ENCODE measurements around the gene RILP. TPM values are rescaled to one million over a fixed set of nuclear protein-coding genes. Genes with fewer than 3 reads are reported as not detected.

RILP gene
- total and polyA plus RNA-seq, 2 of the 4 experiments (the other 2 are of a cell fraction): 3.9 to 6.0 TPM

- Histone ChIP-seq H3K27me3 (ENCODE audit: control insufficient read depth, insufficient read depth, low read length) (no peaks in the 10 kb centered on the region), H3K18ac (ENCODE audit: low read depth, low read length) (no peak overlapping the region), H3K4me3 (ENCODE audit: insufficient read depth, low read depth, low read length) (no peak overlapping the region), H2BK5ac (ENCODE audit: low read depth, low read length, poor library complexity, severe bottlenecking) (no peak overlapping the region), H3K36me3 (ENCODE audit: control insufficient read depth, insufficient read depth, low read length) (peaks cover 54% of the 10 kb centered on the region), H4K5ac (ENCODE audit: low read depth, low read length) (no peak overlapping the region), H3K79me1 (ENCODE audit: low read depth in 1 of 2, low read length in 2 of 2) (peaks cover 8 to 16% of the 10 kb centered on the region in 2 experiments), H4K20me1 (ENCODE audit: insufficient read depth, low read length) (peaks cover 24% of the 10 kb centered on the region), H2AFZ (replicated peaks; ENCODE audit: low read length, poor library complexity) (peak overlapping the region; percentile 38), H3K4me2 (ENCODE audit: low read depth, low read length) (no peak overlapping the region), H3K4ac (ENCODE audit: low read depth, low read length) (no peak overlapping the region), H2BK20ac (ENCODE audit: low read depth, low read length) (no peak overlapping the region), H3K27ac (ENCODE audit: insufficient read depth, low read length) (no peak overlapping the region), H3K9ac (ENCODE audit: low read depth, low read length) (no peak overlapping the region), H2AK9ac (replicated peaks; ENCODE audit: low read depth, low read length, poor library complexity) (no peak overlapping the region), H2BK120ac (ENCODE audit: low read depth, low read length) (no peak overlapping the region), H2BK15ac (ENCODE audit: low read depth, low read length) (no peak overlapping the region), H4K91ac (ENCODE audit: insufficient read depth, low read depth, low read length) (no peak overlapping the region), H3K56ac (ENCODE audit: extremely low read depth, insufficient read depth, low read length) (no peak overlapping the region), H4K8ac (ENCODE audit: low read depth in 2 of 2, low read length in 2 of 2) (no peak overlapping the region), H3K4me1 (ENCODE audit: control insufficient read depth, insufficient read depth, low read length) (peaks cover 17% of the 10 kb centered on the region), H3K9me3 (ENCODE audit: control insufficient read depth, insufficient read depth, low read length) (no peaks in the 10 kb centered on the region), H3K23ac (ENCODE audit: low read depth, low read length) (no peak overlapping the region), H2AK5ac (ENCODE audit: low read depth, low read length) (no peak overlapping the region), H3K14ac (replicated peaks; ENCODE audit: low read depth, low read length) (no peak overlapping the region), H3K9me1 (ENCODE audit: insufficient read depth, low read length) (peaks cover 14% of the 10 kb centered on the region)
- CTCF ChIA-PET: no interaction called here
- in situ Hi-C loops (cut with MboI; ENCODE audit: low sequenced_read_pairs) (loop anchor here (10.0 kb wide), 1 partner anchor 133 kb away; no protein-coding TSS in a partner anchor), intact Hi-C loops (cut with micrococcal nuclease) (no loop called here), dilution Hi-C loops (cut with HindIII; ENCODE audit: low sequenced_read_pairs, unreplicated experiment) (no loop called here)
- no TSS peak for BruUV-seq (replicated peaks)
- ATAC-seq (ENCODE audit: low read depth): no peak
- no peak for DNase-seq
- no peak for TF ChIP-seq CEBPB (IDR thresholded peaks at IDR 0.05; ENCODE audit: low read depth, low read length)
- no peak for TF ChIP-seq NFE2L2 (IDR thresholded peaks at IDR 0.05; ENCODE audit: low read depth, low read length)
- no peak for TF ChIP-seq CTCF (conservative IDR thresholded peaks at IDR 0.05; ENCODE audit: low read depth, low read length)
- no peak for TF ChIP-seq SMC3 (IDR thresholded peaks at IDR 0.05; ENCODE audit: low read depth, low read length)
- no peak for TF ChIP-seq POLR2A (IDR thresholded peaks at IDR 0.05; ENCODE audit: low read depth, low read length)
- no peak for TF ChIP-seq RCOR1 (IDR thresholded peaks at IDR 0.05; ENCODE audit: insufficient replicate concordance, low read length)
- no peak for TF ChIP-seq BHLHE40 (IDR thresholded peaks at IDR 0.05; ENCODE audit: low read depth, low read length)
- no peak for TF ChIP-seq MAZ (IDR thresholded peaks at IDR 0.05; ENCODE audit: borderline replicate concordance, low read depth, low read length)
- TF ChIP-seq MXI1 (IDR thresholded peaks at IDR 0.05; ENCODE audit: borderline replicate concordance, low read depth, low read length): no peak
- no peak for TF ChIP-seq MAFK (IDR thresholded peaks at IDR 0.05; ENCODE audit: low read depth, low read length)
- TF ChIP-seq CHD1 (IDR thresholded peaks at IDR 0.05; ENCODE audit: low read depth, low read length): no peak
- POLR2A ChIA-PET (ENCODE audit: unreplicated experiment): no interaction called here
- no CpG with 5 or more reads among the region's 4 CpGs for WGBS, 2 experiments (ENCODE audit: extremely low coverage in 2 of 2, insufficient read length in 1 of 2)
These were observed 1.8 kb upstream of the RILP start for GRCh38 chr17:1651559-1651844.

Measured in IMR-90 (cell line).